Endothelial cell of umbilical vein (primary cell): ENCODE results near the gene SH3PXD2A. TPM values are rescaled to one million over a fixed set of nuclear protein-coding genes. Genes with fewer than 3 reads are reported as not detected.

Source experiments
- BruUV-seq: library from RNA; stranded (reverse); fragments of 400-500 nt; replicated peaks from 2 replicates; lab custom pipeline; 2021; lab: Mats Ljungman, UMichigan
- CTCF ChIA-PET: fragments of 300-600, 350-600 bp; sonication (Branson Sonifier 250); formaldehyde crosslinking; loops from one replicate; lab custom pipeline; 2021; ENCODE audit warnings: antibody characterized with exemption, inconsistent platforms; lab: Charles Lee
- POLR2A ChIA-PET: fragments of 300-600, 350-600 bp; sonication (Branson Sonifier 250); formaldehyde crosslinking; loops from one replicate; lab custom pipeline; 2021; ENCODE audit warnings: antibody characterized with exemption, inconsistent platforms; lab: Charles Lee
- DNase-seq: peaks from one replicate; pipeline ENCODE4 v3.0.0-alpha.2; 2011; ENCODE audit warnings: low read depth, low spot score
- FAIRE-seq: peaks from 2 replicates; lab custom pipeline; 2011; peaks lifted over from hg19 to GRCh38; lab: Jason Lieb, UNC
- H2AFZ ChIP-seq: 2 replicates; pipeline ENCODE4 v1.6.0; 2012; ENCODE audit warnings: low read depth, low read length, control low read depth, inconsistent platforms
- H3K27ac ChIP-seq: 2 replicates; pipeline ENCODE4 v1.5.1; 2011; ENCODE audit warnings: low read depth, mild to moderate bottlenecking, control low read depth, low read length, moderate library complexity; ENCODE audit not compliant: insufficient read depth
- H3K27me3 ChIP-seq, 2 experiments: 2 replicates each; pipeline versions ENCODE4 v1.6.0 to v1.6.1; 2011; ENCODE audit warnings: low read length in 2 of 2, mixed read lengths in 1 of 2; ENCODE audit not compliant: control insufficient read depth in 2 of 2, insufficient read depth in 2 of 2
- H3K36me3 ChIP-seq, 2 experiments: 2 replicates in 1 of 2; 3 replicates in 1 of 2; pipeline ENCODE4 v1.5.1; 2011; ENCODE audit warnings: low read length in 2 of 2, mild to moderate bottlenecking in 1 of 2, moderate library complexity in 1 of 2; ENCODE audit not compliant: control insufficient read depth in 2 of 2, insufficient read depth in 2 of 2; ENCODE audit errors: extremely low read depth in 1 of 2
- H3K4me1 ChIP-seq: 3 replicates; pipeline ENCODE4 v1.5.1; 2011; ENCODE audit warnings: mild to moderate bottlenecking, low read length; ENCODE audit not compliant: control insufficient read depth, insufficient read depth; ENCODE audit errors: extremely low read depth
- H3K4me2 ChIP-seq: 2 replicates; pipeline ENCODE4 v1.6.1; 2011; ENCODE audit warnings: low read length, control low read depth, mixed read lengths; ENCODE audit not compliant: insufficient read depth
- H3K4me3 ChIP-seq, 3 experiments: fragments of 200-600 bp in 1 of 3; sonication (generic), shearing (Covaris generic) in 1 of 3; replicated peaks in 1 of 3; 2 replicates each; pipeline ENCODE4 v1.5.1; 2011 to 2016; ENCODE audit warnings: control low read depth in 3 of 3, low read length in 3 of 3, mild to moderate bottlenecking in 2 of 3, inconsistent platforms in 1 of 3, low read depth in 1 of 3, moderate library complexity in 1 of 3; ENCODE audit not compliant: insufficient read depth in 1 of 3
- H3K79me2 ChIP-seq: 2 replicates; pipeline ENCODE4 v1.6.0; 2012; ENCODE audit warnings: low read length, inconsistent platforms; ENCODE audit not compliant: control insufficient read depth, insufficient read depth
- H3K9ac ChIP-seq: replicated peaks from 2 replicates; pipeline ENCODE3; 2011; ENCODE audit warnings: low read length, control low read depth; ENCODE audit not compliant: insufficient read depth; ENCODE audit errors: extremely low read depth
- H3K9me1 ChIP-seq: replicated peaks from 3 replicates; pipeline ENCODE4 v1.6.0; 2011; ENCODE audit warnings: mild to moderate bottlenecking, low read length; ENCODE audit not compliant: control insufficient read depth, insufficient read depth; ENCODE audit errors: extremely low read depth
- H3K9me3 ChIP-seq: replicated peaks from 2 replicates; pipeline ENCODE4 v1.5.1; 2012; ENCODE audit warnings: low read length, inconsistent platforms; ENCODE audit not compliant: control insufficient read depth, insufficient read depth
- H4K20me1 ChIP-seq: replicated peaks from 2 replicates; pipeline ENCODE3; 2011; ENCODE audit warnings: mild to moderate bottlenecking, low read length; ENCODE audit not compliant: control insufficient read depth, insufficient read depth; ENCODE audit errors: extremely low read depth
- EZH2 ChIP-seq: IDR thresholded peaks from 2 replicates; pipeline ENCODE4 v1.6.1; 2012; ENCODE audit warnings: borderline replicate concordance, low read depth, mild to moderate bottlenecking, moderate library complexity, low read length, inconsistent platforms; ENCODE audit not compliant: severe bottlenecking
- FOS ChIP-seq: IDR thresholded peaks from 2 replicates; pipeline ENCODE4 v1.6.1; 2011; ENCODE audit warnings: mild to moderate bottlenecking, low read length, moderate library complexity, borderline replicate concordance; ENCODE audit not compliant: insufficient read depth
- GATA2 ChIP-seq: IDR thresholded peaks from 2 replicates; pipeline ENCODE4 v1.7.0; 2011; ENCODE audit warnings: low read depth, mild to moderate bottlenecking, moderate library complexity, mixed read lengths, low read length; ENCODE audit not compliant: insufficient read length, insufficient read depth
- JUN ChIP-seq: IDR thresholded peaks from 2 replicates; pipeline ENCODE4 v1.6.1; 2011; ENCODE audit warnings: borderline replicate concordance, low read depth; ENCODE audit not compliant: insufficient read length, insufficient read depth
- MYC ChIP-seq: IDR thresholded peaks from one replicate; pipeline ENCODE4 v1.6.1; 2011; ENCODE audit warnings: mild to moderate bottlenecking, low read depth, low read length
- POLR2A ChIP-seq: IDR thresholded peaks from 2 replicates; pipeline ENCODE4 v1.6.1; 2012; ENCODE audit warnings: low read depth, mild to moderate bottlenecking, control low read depth, low read length
- POLR2AphosphoS5 ChIP-seq: IDR thresholded peaks from 2 replicates; pipeline ENCODE4 v1.6.1; 2012; ENCODE audit warnings: low read depth, mild to moderate bottlenecking, control low read depth, low read length, moderate library complexity; ENCODE audit not compliant: insufficient read depth
- dilution Hi-C: fragments of 300-500 bp; cut with MboI; formaldehyde crosslinking; loops from one replicate; pipeline ENCODE4 v1.15.0; 2019; ENCODE audit warnings: low sequenced_read_pairs; ENCODE audit not compliant: extremely low pct_ligation_motif_present
- intact Hi-C: fragments of 100-400 bp; cut with micrococcal nuclease; formaldehyde crosslinking; loops from one replicate; pipeline ENCODE4 v1.10.0; 2022
- polyA plus RNA-seq, 4 experiments: library from polyadenylated mRNA; depleted of rRNA in 3 of 4; stranded (reverse) in 3 of 4; unstranded in 1 of 4; fragments of >200 nt; gene quantifications; 2 replicates each; pipeline versions ENCODE4 v1.2.1 to v1.2.3, GENCODE V29; 2011 to 2012; ENCODE audit warnings: missing spikeins in 1 of 4
- total RNA-seq: library from RNA; stranded (reverse); gene quantifications from 2 replicates; pipeline ENCODE4 v1.2.3, GENCODE V29; 2021
- TF ChIP-seq, protein P1 (sequence below), 2 donors: IDR thresholded peaks; 1 replicate in 1 of 2; 2 replicates in 1 of 2; pipeline ENCODE4 v1.5.1; 2011; ENCODE audit warnings: low read length in 2 of 2, mild to moderate bottlenecking in 2 of 2, moderate library complexity in 2 of 2, control low read depth in 1 of 2, inconsistent platforms in 1 of 2, low read depth in 1 of 2; ENCODE audit not compliant: insufficient read depth in 1 of 2; ENCODE audit errors: extremely low read depth in 1 of 2
- TF ChIP-seq, protein P2 (sequence below): IDR thresholded peaks from 2 replicates; pipeline ENCODE4 v1.6.1; 2011; ENCODE audit not compliant: insufficient read depth, insufficient read length

SH3PXD2A gene
- total and polyA plus RNA-seq, 2 donors (not counting 3 experiments of a cell fraction or from before 2014, with no cell fraction given): 1.4 to 5.1 TPM

DNA sequence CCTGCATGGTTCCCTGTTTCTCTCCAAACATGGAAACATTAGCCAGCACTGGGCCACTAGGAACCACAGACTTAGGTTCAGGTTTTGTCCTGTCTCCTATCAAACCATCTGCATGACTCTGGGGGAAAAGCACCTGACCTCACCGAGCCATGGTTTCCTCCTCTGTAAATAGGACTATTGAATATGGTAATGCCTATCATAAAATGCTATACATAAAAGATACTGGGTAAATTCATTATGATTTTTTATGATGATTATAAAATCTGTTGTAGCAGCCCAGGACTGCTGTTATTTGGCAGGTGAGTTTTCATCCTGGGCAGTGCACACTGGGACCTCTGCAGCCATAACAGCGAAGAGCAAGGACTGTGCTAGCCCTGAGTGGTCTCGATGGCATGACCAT is 131.8 kb downstream of the SH3PXD2A start:
- dilution Hi-C loops: loop anchor here (25.0 kb wide), 1 partner anchor 139 kb away; the partner anchor contains the start of gene SH3PXD2A
- H3K79me2 ChIP-seq: no peaks in the 10 kb centered on the region

More for the DNA sequence above, 131.8 kb downstream of the SH3PXD2A start:
- CTCF ChIA-PET: interaction anchor here (1.6 kb wide), 1 partner anchor 11 kb away, joined by 5 read pairs; no protein-coding TSS in a partner anchor
- H3K9me3 ChIP-seq: no peaks in the 10 kb centered on the region
- no peak for DNase-seq
- H3K27me3 ChIP-seq: no peaks in the 10 kb centered on the region
- POLR2A ChIA-PET: no interaction called here
- H3K4me2 ChIP-seq: no peak overlapping the region
- H3K27ac ChIP-seq: no peak overlapping the region
- H3K4me3 ChIP-seq: no peak overlapping the region
- intact Hi-C loops: no loop called here
- H2AFZ ChIP-seq: no peak overlapping the region
- TF ChIP-seq, protein P1, sequence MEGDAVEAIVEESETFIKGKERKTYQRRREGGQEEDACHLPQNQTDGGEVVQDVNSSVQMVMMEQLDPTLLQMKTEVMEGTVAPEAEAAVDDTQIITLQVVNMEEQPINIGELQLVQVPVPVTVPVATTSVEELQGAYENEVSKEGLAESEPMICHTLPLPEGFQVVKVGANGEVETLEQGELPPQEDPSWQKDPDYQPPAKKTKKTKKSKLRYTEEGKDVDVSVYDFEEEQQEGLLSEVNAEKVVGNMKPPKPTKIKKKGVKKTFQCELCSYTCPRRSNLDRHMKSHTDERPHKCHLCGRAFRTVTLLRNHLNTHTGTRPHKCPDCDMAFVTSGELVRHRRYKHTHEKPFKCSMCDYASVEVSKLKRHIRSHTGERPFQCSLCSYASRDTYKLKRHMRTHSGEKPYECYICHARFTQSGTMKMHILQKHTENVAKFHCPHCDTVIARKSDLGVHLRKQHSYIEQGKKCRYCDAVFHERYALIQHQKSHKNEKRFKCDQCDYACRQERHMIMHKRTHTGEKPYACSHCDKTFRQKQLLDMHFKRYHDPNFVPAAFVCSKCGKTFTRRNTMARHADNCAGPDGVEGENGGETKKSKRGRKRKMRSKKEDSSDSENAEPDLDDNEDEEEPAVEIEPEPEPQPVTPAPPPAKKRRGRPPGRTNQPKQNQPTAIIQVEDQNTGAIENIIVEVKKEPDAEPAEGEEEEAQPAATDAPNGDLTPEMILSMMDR (IDR thresholded peaks at IDR 0.05; ENCODE audit: extremely low read depth in 1 of 2, insufficient read depth in 1 of 2, low read depth in 1 of 2, low read length in 2 of 2): no peak
- TF ChIP-seq POLR2AphosphoS5: no peak
- TF ChIP-seq EZH2: no peak
- TF ChIP-seq GATA2: no peak
- no peak for TF ChIP-seq MYC
- no peak for TF ChIP-seq JUN
- TF ChIP-seq, protein P2, sequence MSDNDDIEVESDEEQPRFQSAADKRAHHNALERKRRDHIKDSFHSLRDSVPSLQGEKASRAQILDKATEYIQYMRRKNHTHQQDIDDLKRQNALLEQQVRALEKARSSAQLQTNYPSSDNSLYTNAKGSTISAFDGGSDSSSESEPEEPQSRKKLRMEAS: no peak
- no peak for TF ChIP-seq FOS
- TF ChIP-seq POLR2A: no peak
- no peaks in the 10 kb centered on the region for H3K4me1 ChIP-seq
- H3K36me3 ChIP-seq: no peaks in the 10 kb centered on the region
- BruUV-seq: no TSS peak
- no peaks in the 10 kb centered on the region for H4K20me1 ChIP-seq
- no peak overlapping the region for H3K9ac ChIP-seq
- H3K9me1 ChIP-seq: no peaks in the 10 kb centered on the region
- no peak for FAIRE-seq
